HepG2 (cell line): ENCODE data around the gene CCDC8. TPM values are rescaled to one million over a fixed set of nuclear protein-coding genes. Genes with fewer than 3 reads are reported as not detected.

Experiments used
- ATAC-seq: fragments of 200-7000 bp; cut with Tn5 transposase; 3 replicates; pipeline ENCODE4 v1.9.1; 2020; ENCODE audit warnings: mild to moderate bottlenecking, moderate library complexity
- Bru-seq: library from RNA; stranded (reverse); fragments of 400-500 nt; gene quantifications from one replicate; lab custom pipeline; 2021; lab: Mats Ljungman, UMichigan
- BruChase-seq, 2 experiments: library from RNA; stranded (reverse); fragments of 400-500 nt; gene quantifications; one replicate each; lab custom pipeline; 2021; lab: Mats Ljungman, UMichigan
- BruUV-seq: library from RNA; stranded (reverse); fragments of 400-500 nt; replicated peaks from 2 replicates; lab custom pipeline; 2021; lab: Mats Ljungman, UMichigan
- CTCF ChIA-PET: fragments of 300-600 bp; formaldehyde crosslinking; extraction: SDS; loops from one replicate; lab custom pipeline; 2021; ENCODE audit warnings: low total read pairs, inconsistent platforms, low intra/inter-chr PET ratio; lab: Yijun Ruan, JAX
- POLR2A ChIA-PET: fragments of 350-600 bp; sonication (Branson Sonifier 250); formaldehyde crosslinking; loops from one replicate; lab custom pipeline; 2020; ENCODE audit warnings: antibody characterized with exemption, inconsistent platforms; lab: Yijun Ruan, JAX
- DNase-seq: peaks from one replicate; pipeline ENCODE4 v3.0.0-alpha.2; 2015; ENCODE audit warnings: low spot score
- FAIRE-seq: peaks from 3 replicates; lab custom pipeline; 2011; peaks lifted over from hg19 to GRCh38; lab: Jason Lieb, UNC
- H2AFZ ChIP-seq: one replicate; pipeline ENCODE4 v1.6.1; 2011; ENCODE audit warnings: low read length, inconsistent platforms
- H3K27ac ChIP-seq: fragments of 300-600 bp; 3 replicates; pipeline ENCODE4 v1.8.0; 2011; ENCODE audit warnings: mixed run types, mild to moderate bottlenecking, mixed read lengths, low read length, inconsistent platforms; ENCODE audit not compliant: insufficient read depth; ENCODE audit errors: extremely low read length
- H3K27me3 ChIP-seq, 2 experiments: fragments of 200-600 bp in 1 of 2; 2 replicates in 1 of 2; 3 replicates in 1 of 2; pipeline versions ENCODE4 v1.6.0 to v1.8.0; 2011; ENCODE audit warnings: low read length in 2 of 2, mild to moderate bottlenecking in 2 of 2, moderate library complexity in 2 of 2, inconsistent platforms in 1 of 2; ENCODE audit not compliant: insufficient read depth in 2 of 2, control insufficient read depth in 1 of 2
- H3K36me3 ChIP-seq, 2 experiments: fragments of 200-600 bp in 1 of 2; replicated peaks in 1 of 2; 2 replicates in 1 of 2; 3 replicates in 1 of 2; pipeline versions ENCODE4 v1.5.1 to v1.8.0; 2011; ENCODE audit warnings: low read length in 2 of 2, inconsistent platforms in 1 of 2; ENCODE audit not compliant: insufficient read depth in 2 of 2, control insufficient read depth in 1 of 2
- H3K4me1 ChIP-seq: 2 replicates; pipeline ENCODE4 v1.5.1; 2012; ENCODE audit warnings: low read length, inconsistent platforms; ENCODE audit not compliant: insufficient read depth
- H3K4me2 ChIP-seq: 2 replicates; pipeline ENCODE4 v1.6.0; 2011; ENCODE audit warnings: low read depth, low read length, inconsistent platforms
- H3K4me3 ChIP-seq, 3 experiments: fragments of 200-600 bp in 1 of 3; sonication (generic), shearing (Covaris generic) in 1 of 3; replicated peaks in 1 of 3; 2 replicates each; pipeline ENCODE4 v1.5.1; 2011 to 2016; ENCODE audit warnings: low read length in 3 of 3, inconsistent platforms in 2 of 3, low read depth in 2 of 3, mild to moderate bottlenecking in 2 of 3, control low read depth in 1 of 3, mixed read lengths in 1 of 3; ENCODE audit not compliant: insufficient read depth in 1 of 3
- H3K79me2 ChIP-seq: one replicate; pipeline ENCODE4 v1.6.1; 2011; ENCODE audit warnings: low read length, inconsistent platforms; ENCODE audit not compliant: insufficient read depth
- H3K9ac ChIP-seq: 2 replicates; pipeline ENCODE4 v1.6.0; 2011; ENCODE audit warnings: mild to moderate bottlenecking, low read depth, low read length, inconsistent platforms; ENCODE audit not compliant: insufficient read depth
- H3K9me3 ChIP-seq: 2 replicates; pipeline ENCODE4 v1.5.1; 2012; ENCODE audit warnings: mild to moderate bottlenecking, low read length
- H4K20me1 ChIP-seq: 2 replicates; pipeline ENCODE4 v1.6.0; 2011; ENCODE audit warnings: inconsistent platforms, mild to moderate bottlenecking, low read length, moderate library complexity; ENCODE audit not compliant: insufficient read depth
- AGO2 ChIP-seq: fragments of 200-400 bp; formaldehyde crosslinking; optimal IDR thresholded peaks from 2 replicates; pipeline ENCODE3; 2017; ENCODE audit warnings: mild to moderate bottlenecking, low read depth, low read length, moderate library complexity
- GABPB1 ChIP-seq: IDR thresholded peaks from 2 replicates; pipeline ENCODE4 v1.6.1; 2016; ENCODE audit warnings: mild to moderate bottlenecking, missing genetic modification reagents, moderate library complexity, missing compliant biosample characterization
- KLF12 ChIP-seq: sonication (generic); formaldehyde crosslinking; IDR thresholded peaks from 2 replicates; pipeline ENCODE4 v1.4.0; 2020; ENCODE audit warnings: missing genetic modification reagents, borderline replicate concordance
- ZBTB38 ChIP-seq: sonication (generic); formaldehyde crosslinking; IDR thresholded peaks from 2 replicates; pipeline ENCODE4 v1.5.1; 2020; ENCODE audit warnings: mild to moderate bottlenecking, missing genetic modification reagents
- WGBS: methylation state at CpG from one replicate; pipeline ENCODE4 v1.1.6; 2017; ENCODE audit warnings: low lambda C conversion rate; 5-methylcytosine and 5-hydroxymethylcytosine counted together
- in situ Hi-C: cut with HindIII; loops from 2 replicates; pipeline ENCODE4 v1.10.0; 2017; ENCODE audit warnings: low pct_unique_long_range_greater_than_20kb; ENCODE audit not compliant: extremely low pct_ligation_motif_present
- intact Hi-C: fragments of 100-400 bp; cut with micrococcal nuclease; formaldehyde crosslinking; loops from one replicate; pipeline ENCODE4 v1.10.0; 2022; ENCODE audit not compliant: unreplicated experiment
- long read RNA-seq, 2 experiments: library from RNA in 1 of 2; library from polyadenylated mRNA in 1 of 2; stranded (forward) in 1 of 2; unstranded in 1 of 2; transcript quantifications; one replicate each; pipeline ENCODE4 v2.0.0, GENCODE V29; 2019 to 2022
- polyA minus RNA-seq, 3 experiments: library from RNA; depleted of rRNA, polyadenylated mRNA; stranded (reverse); fragments of >200 nt; gene quantifications; 2 replicates each; pipeline ENCODE4 v1.2.3, GENCODE V29; 2011; ENCODE audit warnings: low replicate concordance in 1 of 3
- polyA plus RNA-seq, 8 experiments: library from polyadenylated mRNA; depleted of rRNA in 3 of 8; stranded (reverse) in 7 of 8; unstranded in 1 of 8; fragments of >200 nt; fragmentation: Illumina TruSeq in 4 of 8; extraction: Trizol in 4 of 8; gene quantifications; 2 replicates each; pipeline versions ENCODE4 v1.2.1 to v1.2.3, GENCODE V29; 2011 to 2016; ENCODE audit warnings: low read depth in 4 of 8, missing spikeins in 1 of 8, mixed read lengths in 1 of 8; ENCODE audit not compliant: insufficient read depth in 1 of 8
- total RNA-seq, 5 experiments: library from RNA; depleted of rRNA; stranded (reverse); fragments of >200 nt; fragmentation: Illumina TruSeq; extraction: Trizol; gene quantifications; 2 replicates each; pipeline ENCODE4 v1.2.3, GENCODE V29; 2016; ENCODE audit warnings: low read depth in 1 of 5

CCDC8 gene
- total RNA-seq (2016; rRNA removed; fragmentation: Illumina TruSeq; extraction: Trizol) (0.04 TPM in 1 of 2 replicates, not detected in the other), polyA plus RNA-seq (2011; rRNA removed) (not detected in 2 replicates), polyA minus RNA-seq (2011; rRNA and poly(A)+ RNA removed; ENCODE audit: low replicate concordance) (not detected in 2 replicates), Bru-seq, nascent RNA (percentile 14 among the genes with signal in this experiment), BruChase-seq, experiment 1, labeled RNA remaining after a 6-hour chase (not detected), BruChase-seq, experiment 2, labeled RNA remaining after a 2-hour chase (not detected)
- total RNA-seq (2016; cell fraction: cytosol; rRNA removed; fragmentation: Illumina TruSeq; extraction: Trizol; ENCODE audit: low read depth): not detected in 2 replicates
- 0.06 TPM in 1 of 2 replicates, not detected in the other for total RNA-seq (2016; cell fraction: insoluble cytoplasmic fraction; rRNA removed; fragmentation: Illumina TruSeq; extraction: Trizol)
- total RNA-seq (2016; cell fraction: membrane; rRNA removed; fragmentation: Illumina TruSeq; extraction: Trizol): not detected in 2 replicates
- total RNA-seq (2016; cell fraction: nucleus; rRNA removed; fragmentation: Illumina TruSeq; extraction: Trizol): not detected in 2 replicates
- polyA plus RNA-seq (2011; cell fraction: cytosol; rRNA removed): not detected in 2 replicates
- not detected in 2 replicates for polyA plus RNA-seq (2011; cell fraction: nucleus; rRNA removed)
- polyA plus RNA-seq (2012): not detected in 2 replicates
- not detected in 2 replicates for polyA plus RNA-seq (2016; cell fraction: cytosol; fragmentation: Illumina TruSeq; extraction: Trizol; ENCODE audit: low read depth)
- not detected in 2 replicates for polyA plus RNA-seq (2016; cell fraction: insoluble cytoplasmic fraction; fragmentation: Illumina TruSeq; extraction: Trizol; ENCODE audit: low read depth)
- not detected in 2 replicates for polyA plus RNA-seq (2016; cell fraction: membrane; fragmentation: Illumina TruSeq; extraction: Trizol; ENCODE audit: low read depth)
- not detected in 2 replicates for polyA plus RNA-seq (2016; cell fraction: nucleus; fragmentation: Illumina TruSeq; extraction: Trizol; ENCODE audit: insufficient read depth, low read depth)
- not detected in 2 replicates for polyA minus RNA-seq (2011; cell fraction: cytosol; rRNA and poly(A)+ RNA removed)
- not detected in 2 replicates for polyA minus RNA-seq (2011; cell fraction: nucleus; rRNA and poly(A)+ RNA removed)
- long read RNA-seq, experiment 1: 0 reads
- long read RNA-seq, experiment 2: 0 reads

- 74% methylated on average over 14 of the region's 46 CpGs for WGBS
- intact Hi-C loops: no loop called here
- H3K36me3 ChIP-seq: no peaks in the 10 kb centered on the region
- ChIA-PET CTCF (no interaction called here), POLR2A (interaction anchor here (0.8 kb wide), 1 partner anchor 8 kb away, joined by 3 read pairs; no protein-coding TSS in a partner anchor)
- H3K4me2 ChIP-seq: no peak within 1 kb of the TSS
- peaks cover 27% of the 10 kb centered on the region for H3K4me1 ChIP-seq
- no TSS peak for BruUV-seq
- H3K27me3 ChIP-seq: 0 out of 5 replicates have a peak, but pooled peaks cover 0 to 3% of the 10 kb centered on the region in 2 experiments
- no peak within 1 kb of the TSS for H2AFZ ChIP-seq
- no peak for TF ChIP-seq AGO2
- no peak for TF ChIP-seq KLF12 (CRISPR knock-in tag)
- TF ChIP-seq GABPB1 (CRISPR knock-in tag): peak; percentile 23; the same call in 1 of the 2 replicates
- TF ChIP-seq ZBTB38 (CRISPR knock-in tag): peak; percentile 24; the same call in 1 of the 2 replicates
- no peak within 1 kb of the TSS for H3K9ac ChIP-seq
- H4K20me1 ChIP-seq: no peaks in the 10 kb centered on the region
- H3K9me3 ChIP-seq: no peaks in the 10 kb centered on the region
- in situ Hi-C loops: no loop called here
- no peak within 1 kb of the TSS for H3K27ac ChIP-seq
- no peaks in the 10 kb centered on the region for H3K79me2 ChIP-seq
- H3K4me3 ChIP-seq: no peak within 1 kb of the TSS
- no peak for ATAC-seq
- DNase-seq: no peak
- FAIRE-seq: no peak
These were observed at the start of gene CCDC8 for GRCh38 chr19:46413262-46414031. Gene CCDC8 (minus strand): TSS chr19:46413564. CDS start chr19:46412810, 754 bp downstream.
